Activated T-cell treated with anti-CD3 and anti-CD28 coated beads, Interleukin-2, amount 50 U/mL, for 24 hours (primary cell): ENCODE data around the gene AMOT.

Experiments used
- DNase-seq: peaks from one replicate; pipeline ENCODE4 v3.0.0-alpha.2; 2020
- H3K27ac Mint-ChIP-seq: 2 replicates; pipeline ENCODE4 v1.8.0; 2020; ENCODE audit warnings: mild to moderate bottlenecking, mixed read lengths
- H3K27me3 Mint-ChIP-seq: 2 replicates; pipeline ENCODE4 v1.8.0; 2020; ENCODE audit warnings: mixed read lengths
- H3K36me3 Mint-ChIP-seq: 2 replicates; pipeline ENCODE4 v1.8.0; 2020; ENCODE audit warnings: low read depth, mixed read lengths
- H3K4me1 Mint-ChIP-seq: 2 replicates; pipeline ENCODE4 v1.8.0; 2020; ENCODE audit warnings: low read depth, mixed read lengths
- H3K4me3 Mint-ChIP-seq: 2 replicates; pipeline ENCODE4 v1.8.0; 2020; ENCODE audit warnings: mild to moderate bottlenecking, moderate library complexity, mixed read lengths
- H3K9me3 Mint-ChIP-seq: 2 replicates; pipeline ENCODE4 v1.8.0; 2020; ENCODE audit warnings: mixed read lengths

The AMOT gene

DNA sequence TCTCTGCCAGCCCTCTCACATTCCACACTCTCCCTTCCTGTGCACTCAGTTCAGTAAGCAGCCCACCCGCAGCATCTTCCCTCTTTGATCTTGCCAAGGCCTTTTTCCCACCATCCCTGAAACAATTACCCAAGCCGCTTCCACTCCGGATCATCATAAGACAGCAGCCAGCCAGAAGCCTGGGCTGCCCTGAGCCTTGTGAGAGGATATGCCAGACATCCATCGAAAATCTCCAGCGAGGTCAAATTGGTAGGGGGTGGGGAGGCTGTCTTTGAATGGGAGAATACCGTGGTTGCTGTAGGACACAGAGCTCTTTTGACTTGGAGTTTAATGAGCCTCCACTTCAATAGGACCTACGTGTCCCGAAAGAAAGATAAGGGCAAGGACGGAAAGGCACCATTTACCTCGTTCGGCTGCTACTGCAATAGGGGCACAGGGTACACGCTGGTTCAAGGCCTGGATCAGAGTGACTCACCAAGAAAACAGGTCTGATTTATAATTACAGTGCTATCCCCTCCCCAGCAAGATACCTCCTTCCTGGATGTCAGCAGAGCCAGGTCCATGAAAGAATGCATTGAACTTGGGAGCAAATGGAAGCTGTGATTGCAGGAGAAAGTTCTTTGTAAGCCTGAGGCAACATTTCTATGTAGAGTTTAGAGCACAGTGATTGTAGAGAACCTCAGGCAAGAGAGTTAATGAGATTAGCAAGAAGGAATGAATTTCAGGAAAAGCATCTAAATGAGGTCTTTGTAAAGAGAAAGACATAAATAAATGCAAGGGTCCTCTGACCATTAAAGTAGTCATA lies 39.5 kb downstream of the AMOT start:
- Mint-ChIP-seq H3K4me1 (no peaks in the 10 kb centered on the region), H3K36me3 (peaks cover 9% of the 10 kb centered on the region), H3K9me3 (no peaks in the 10 kb centered on the region), H3K27me3 (peaks cover 34% of the 10 kb centered on the region), H3K4me3 (no peak overlapping the region), H3K27ac (no peak overlapping the region)
- DNase-seq = no peak

DNA sequence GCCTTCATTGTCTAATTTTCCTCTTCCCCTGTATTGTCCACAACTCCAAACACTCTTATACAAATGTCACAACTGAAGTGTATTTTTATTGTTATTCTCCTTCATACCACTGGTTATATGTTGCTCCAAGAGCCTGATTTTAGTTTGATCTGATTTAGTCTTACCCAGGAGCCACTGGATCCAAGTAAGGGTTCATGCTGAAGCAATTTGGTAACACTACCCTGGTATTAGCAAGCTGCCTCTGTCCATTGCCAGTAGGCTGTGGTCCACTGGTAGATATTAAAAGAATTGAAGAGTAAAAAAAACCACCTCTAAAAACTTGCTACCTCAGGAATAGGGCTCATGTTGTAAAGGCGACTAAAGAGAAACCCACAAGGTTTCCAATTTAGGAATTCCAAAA lies 41.2 kb downstream of the AMOT start:
- H3K27me3 Mint-ChIP-seq = peaks cover 34% of the 10 kb centered on the region
- no peak overlapping the region for H3K4me3 Mint-ChIP-seq

DNA sequence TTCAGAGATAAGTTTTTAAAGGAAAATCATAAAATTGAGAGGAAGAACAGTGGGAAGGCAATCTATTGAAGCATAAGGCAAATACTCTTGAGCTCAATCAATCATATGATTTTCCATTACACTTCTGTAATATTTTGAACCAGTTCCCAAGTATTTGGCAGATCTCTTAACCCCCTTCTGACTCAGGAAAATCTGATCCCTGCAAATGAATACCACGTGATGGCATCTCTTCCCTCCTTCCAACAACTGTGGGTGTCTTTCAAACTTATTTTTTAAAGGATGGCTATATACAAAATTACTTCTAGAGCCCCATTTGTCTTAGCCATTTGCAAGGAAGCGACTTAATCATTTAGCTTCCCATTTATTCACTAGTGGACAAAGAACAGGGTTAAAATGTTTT lies 41.9 kb downstream of the AMOT start:
- H3K4me1 Mint-ChIP-seq = no peaks in the 10 kb centered on the region
- H3K27me3 Mint-ChIP-seq = peaks cover 41% of the 10 kb centered on the region
- DNase-seq = no peak
- H3K9me3 Mint-ChIP-seq = no peaks in the 10 kb centered on the region
- H3K36me3 Mint-ChIP-seq = peaks cover 9% of the 10 kb centered on the region
- H3K4me3 Mint-ChIP-seq = no peak overlapping the region
- H3K27ac Mint-ChIP-seq = no peak overlapping the region

More for the DNA sequence above, 41.2 kb downstream of the AMOT start:
- Mint-ChIP-seq H3K4me1 (no peaks in the 10 kb centered on the region), H3K36me3 (peaks cover 9% of the 10 kb centered on the region), H3K9me3 (no peaks in the 10 kb centered on the region), H3K27ac (no peak overlapping the region)
- no peak for DNase-seq

DNA sequence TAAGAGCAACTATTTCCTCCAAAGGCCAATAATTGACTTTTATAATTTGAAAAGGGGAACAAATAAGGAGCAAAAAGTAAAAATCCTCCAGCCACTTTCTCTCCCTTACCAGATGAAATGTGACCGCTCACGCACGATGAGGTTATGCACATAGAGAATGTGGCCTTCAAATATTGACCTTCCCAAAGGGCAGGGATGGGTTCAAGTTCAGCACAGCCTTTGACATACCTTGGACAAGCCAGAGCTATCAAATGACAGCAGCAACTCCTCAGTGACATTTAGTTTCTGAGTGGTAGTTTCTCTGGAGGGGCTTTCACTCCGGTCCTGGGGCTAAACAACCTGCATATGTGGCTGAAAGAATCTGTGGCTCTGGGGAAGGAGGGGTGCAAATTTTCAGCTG lies 50.7 kb downstream of the AMOT start:
- H3K4me3 Mint-ChIP-seq = no peak overlapping the region

DNA sequence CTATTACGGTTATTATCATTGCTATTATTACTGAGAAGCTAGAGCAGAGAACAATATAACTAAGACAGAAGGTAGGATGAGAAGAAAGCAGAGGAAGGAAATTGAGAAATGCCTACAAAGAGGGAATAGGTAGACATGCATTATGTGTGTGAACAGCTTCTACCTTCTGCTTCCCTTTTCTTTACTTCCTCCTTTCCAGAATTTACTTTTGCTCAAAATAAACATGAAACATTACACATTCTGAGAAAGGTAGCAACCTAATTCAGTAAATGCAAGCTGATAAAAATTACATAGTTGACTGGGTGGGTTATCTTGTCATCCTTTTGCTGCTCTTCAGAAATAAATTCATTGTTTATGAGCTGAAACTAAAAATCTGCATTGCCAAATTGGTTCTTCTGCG lies 54.6 kb downstream of the AMOT start:
- H3K4me3 Mint-ChIP-seq = no peak overlapping the region
- H3K27me3 Mint-ChIP-seq = peaks cover 4% of the 10 kb centered on the region
- peaks cover 4% of the 10 kb centered on the region for H3K36me3 Mint-ChIP-seq
- peaks cover 4% of the 10 kb centered on the region for H3K4me1 Mint-ChIP-seq
- no peak overlapping the region for H3K27ac Mint-ChIP-seq
- no peak for DNase-seq
- H3K9me3 Mint-ChIP-seq = no peaks in the 10 kb centered on the region

More for the DNA sequence above, 50.7 kb downstream of the AMOT start:
- Mint-ChIP-seq H3K9me3 (no peaks in the 10 kb centered on the region), H3K27me3 (peaks cover 18% of the 10 kb centered on the region), H3K27ac (no peak overlapping the region), H3K36me3 (peaks cover 3% of the 10 kb centered on the region), H3K4me1 (peaks cover 4% of the 10 kb centered on the region)
- DNase-seq = no peak

DNA sequence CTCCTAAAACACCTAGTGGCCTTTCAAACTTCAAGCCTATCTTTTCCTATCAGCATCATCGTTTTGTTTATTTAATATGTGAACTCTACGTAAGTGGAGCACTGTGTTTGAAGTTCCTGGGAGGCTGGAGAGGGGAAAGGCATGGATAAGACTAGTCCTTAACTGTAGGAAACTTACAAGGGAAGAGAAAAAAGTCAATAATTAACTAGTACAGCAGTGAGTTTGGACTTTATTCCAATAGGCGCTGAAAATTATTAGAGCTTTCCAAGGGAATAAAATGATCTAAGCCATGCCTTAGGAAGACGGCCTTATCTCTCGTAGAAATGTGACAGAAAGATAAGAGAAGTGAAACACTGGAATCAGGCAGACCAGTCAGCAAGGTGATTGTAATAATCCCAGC lies 55.3 kb downstream of the AMOT start:
- DNase-seq = no peak

DNA sequence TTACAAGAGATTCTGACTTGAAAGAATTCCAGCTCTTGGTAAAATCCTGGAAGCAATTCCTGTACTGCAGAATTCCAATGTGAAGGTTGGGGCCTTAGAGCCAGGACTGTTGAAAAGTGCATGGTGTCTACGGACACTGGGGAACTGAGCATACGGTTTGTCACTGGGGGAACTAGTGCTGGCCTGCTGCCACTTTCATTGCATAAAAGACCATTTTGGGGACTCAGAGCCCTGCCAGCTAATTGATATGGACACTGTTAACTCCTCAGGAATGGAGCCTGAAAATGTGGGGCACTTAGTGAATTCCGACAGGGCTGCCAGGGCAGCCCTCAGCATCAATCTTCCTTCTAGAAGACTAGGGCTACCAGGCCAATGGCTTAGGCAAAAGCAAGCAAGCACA lies 55.9 kb downstream of the AMOT start:
- H3K4me1 Mint-ChIP-seq = no peaks in the 10 kb centered on the region
- H3K27me3 Mint-ChIP-seq = peaks cover 3% of the 10 kb centered on the region
- no peak overlapping the region for H3K27ac Mint-ChIP-seq
- no peak for DNase-seq
- peaks cover 10% of the 10 kb centered on the region for H3K36me3 Mint-ChIP-seq
- no peaks in the 10 kb centered on the region for H3K9me3 Mint-ChIP-seq
- H3K4me3 Mint-ChIP-seq = no peak overlapping the region

More for the DNA sequence above, 55.3 kb downstream of the AMOT start:
- Mint-ChIP-seq H3K4me3 (no peak overlapping the region), H3K4me1 (peaks cover under 1% of the 10 kb centered on the region), H3K27me3 (peaks cover 4% of the 10 kb centered on the region), H3K27ac (no peak overlapping the region), H3K36me3 (peaks cover 8% of the 10 kb centered on the region), H3K9me3 (no peaks in the 10 kb centered on the region)

DNA sequence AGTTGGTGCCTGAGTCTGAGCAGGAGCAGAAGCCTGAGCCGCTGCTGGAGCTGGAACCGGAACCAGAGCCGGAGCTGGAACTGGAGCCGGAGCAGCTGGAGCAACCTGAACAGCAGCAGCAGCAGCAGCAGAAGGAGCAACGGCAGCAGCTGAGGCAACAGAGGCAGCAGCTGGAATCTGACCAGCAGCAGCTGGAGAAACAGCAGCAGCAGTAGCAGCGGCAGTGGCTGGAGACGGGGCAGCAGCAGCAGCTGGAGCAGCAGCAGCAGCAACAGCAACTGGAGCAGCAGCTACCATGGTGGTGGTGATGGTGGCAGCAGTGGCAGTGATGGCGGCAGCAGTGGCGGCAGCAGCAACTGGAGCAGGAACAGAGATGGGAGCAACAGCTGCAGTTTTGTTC lies 61.5 kb downstream of the AMOT start:
- Mint-ChIP-seq H3K9me3 (no peaks in the 10 kb centered on the region), H3K27me3 (peaks cover 12% of the 10 kb centered on the region), H3K4me3 (no peak overlapping the region), H3K4me1 (no peaks in the 10 kb centered on the region), H3K27ac (no peak overlapping the region), H3K36me3 (peaks cover 10% of the 10 kb centered on the region)
- DNase-seq = no peak

DNA sequence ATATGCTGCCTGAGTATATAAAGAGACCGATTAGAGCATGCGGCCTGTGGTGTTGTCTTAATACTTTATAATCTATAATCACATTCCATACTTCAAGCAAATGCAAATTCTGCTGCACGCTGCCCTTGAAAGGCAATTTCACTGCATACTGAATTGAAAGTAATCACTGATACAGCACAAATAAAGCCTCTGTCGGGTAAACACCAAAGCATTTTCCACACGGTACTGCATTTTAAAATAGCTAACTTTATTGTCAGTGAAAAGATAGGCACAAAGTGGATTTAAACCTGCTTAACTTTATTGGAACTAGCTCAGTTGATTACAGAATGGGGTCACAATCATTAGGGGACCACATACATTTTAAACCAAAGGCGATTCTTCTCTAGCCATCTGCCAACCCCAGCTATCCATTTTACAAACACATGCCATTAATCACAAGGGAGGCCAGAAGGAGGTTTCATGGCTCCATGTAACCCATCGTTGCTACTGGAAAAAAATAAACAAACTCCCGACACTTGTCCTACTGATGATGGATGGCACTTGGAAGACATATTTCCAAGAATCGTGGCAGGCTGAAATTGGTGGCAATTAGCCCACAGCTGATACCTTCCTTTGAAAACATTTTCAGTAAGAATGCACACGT lies 65.9 kb downstream of the AMOT start:
- no peak overlapping the region for H3K27ac Mint-ChIP-seq
- peaks cover under 1% of the 10 kb centered on the region for H3K36me3 Mint-ChIP-seq
- no peak for DNase-seq
- H3K27me3 Mint-ChIP-seq = peaks cover 24% of the 10 kb centered on the region
- no peaks in the 10 kb centered on the region for H3K4me1 Mint-ChIP-seq
- H3K4me3 Mint-ChIP-seq = no peak overlapping the region
- no peaks in the 10 kb centered on the region for H3K9me3 Mint-ChIP-seq

DNA sequence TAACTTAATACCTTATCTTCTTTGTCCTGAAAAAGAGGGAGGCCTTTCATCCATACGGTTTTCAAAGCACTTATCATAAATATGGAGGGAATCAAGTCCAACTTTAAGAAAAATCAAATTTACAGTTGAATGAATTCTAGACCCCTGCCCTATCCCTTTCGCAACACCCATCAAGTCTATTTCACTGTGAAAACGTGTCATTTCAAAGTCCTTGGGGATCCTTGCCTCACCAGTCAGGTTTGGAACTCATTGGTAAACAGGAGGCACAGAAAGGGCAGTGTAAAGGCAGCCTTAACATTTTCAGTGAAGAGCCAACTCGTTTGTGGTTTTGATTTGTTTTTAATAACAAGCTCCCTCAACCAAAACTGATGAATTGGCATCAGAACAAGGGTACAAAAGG lies 66.5 kb downstream of the AMOT start:
- H3K27me3 Mint-ChIP-seq = peaks cover 24% of the 10 kb centered on the region
- no peak overlapping the region for H3K4me3 Mint-ChIP-seq
- H3K9me3 Mint-ChIP-seq = no peaks in the 10 kb centered on the region
- H3K36me3 Mint-ChIP-seq = no peaks in the 10 kb centered on the region
- no peaks in the 10 kb centered on the region for H3K4me1 Mint-ChIP-seq
- DNase-seq = no peak
- H3K27ac Mint-ChIP-seq = no peak overlapping the region

DNA sequence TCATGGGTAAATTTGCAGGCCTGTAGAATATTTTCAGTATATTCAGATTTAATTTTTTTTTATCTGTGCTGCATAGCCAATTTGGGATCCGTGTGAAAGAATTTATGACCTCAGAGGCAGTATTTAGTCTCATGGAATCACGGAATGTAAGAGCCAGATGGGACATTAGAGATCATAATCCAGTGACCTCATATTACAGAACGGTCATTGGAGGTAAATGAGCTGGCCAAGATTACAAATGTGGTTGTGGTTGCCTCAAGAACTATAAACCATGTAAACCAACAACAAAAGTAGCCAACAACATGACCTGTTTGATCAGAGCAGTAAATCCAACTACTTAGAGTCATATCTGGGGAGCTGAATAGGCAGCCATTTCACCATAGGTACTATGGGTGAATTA lies 71.6 kb downstream of the AMOT start:
- H3K4me3 Mint-ChIP-seq = no peak overlapping the region
- no peaks in the 10 kb centered on the region for H3K4me1 Mint-ChIP-seq
- peaks cover 28% of the 10 kb centered on the region for H3K27me3 Mint-ChIP-seq
- no peaks in the 10 kb centered on the region for H3K9me3 Mint-ChIP-seq
- no peaks in the 10 kb centered on the region for H3K36me3 Mint-ChIP-seq
- H3K27ac Mint-ChIP-seq = no peak overlapping the region
- DNase-seq = no peak

DNA sequence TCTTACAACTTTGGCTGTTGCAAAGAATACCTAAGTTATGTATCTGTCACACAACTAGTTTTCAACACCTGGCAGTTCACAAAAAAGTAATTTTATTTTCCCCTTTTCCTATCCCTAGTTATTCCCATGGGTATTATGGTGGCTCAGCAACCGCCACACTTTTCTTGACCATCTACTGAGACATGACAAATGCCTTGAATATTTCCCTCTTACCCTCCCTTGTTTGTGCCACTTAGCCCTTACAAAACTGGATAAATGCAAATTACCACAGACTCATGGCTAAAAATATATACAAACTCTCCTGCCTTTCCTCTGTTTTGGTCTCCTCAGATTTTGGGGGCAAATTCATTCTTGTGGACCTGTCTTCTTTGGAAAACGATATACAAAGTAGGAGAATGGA lies 72.1 kb downstream of the AMOT start:
- H3K36me3 Mint-ChIP-seq = no peaks in the 10 kb centered on the region
- no peak for DNase-seq
- H3K27me3 Mint-ChIP-seq = peaks cover 30% of the 10 kb centered on the region
- H3K27ac Mint-ChIP-seq = no peak overlapping the region
- H3K9me3 Mint-ChIP-seq = no peaks in the 10 kb centered on the region
- no peaks in the 10 kb centered on the region for H3K4me1 Mint-ChIP-seq
- H3K4me3 Mint-ChIP-seq = no peak overlapping the region

DNA sequence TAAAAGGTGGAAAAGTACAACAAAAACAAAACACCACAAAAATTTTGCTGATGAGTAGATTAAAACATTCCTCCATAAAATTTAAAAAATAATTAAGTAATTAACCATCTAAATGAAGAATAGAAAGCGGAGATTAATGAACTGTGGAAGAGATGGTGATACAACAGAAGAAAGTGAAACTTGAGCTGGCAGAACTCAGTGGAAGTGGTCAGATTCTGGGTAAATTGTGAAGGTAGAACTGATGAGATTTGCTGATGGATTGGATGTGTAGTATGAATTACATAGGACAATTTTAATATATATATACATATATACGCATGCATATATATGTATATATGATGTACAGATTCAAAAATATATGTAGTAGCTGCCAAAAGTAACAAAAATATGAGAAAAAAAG lies 73.9 kb downstream of the AMOT start:
- no peaks in the 10 kb centered on the region for H3K9me3 Mint-ChIP-seq

DNA sequence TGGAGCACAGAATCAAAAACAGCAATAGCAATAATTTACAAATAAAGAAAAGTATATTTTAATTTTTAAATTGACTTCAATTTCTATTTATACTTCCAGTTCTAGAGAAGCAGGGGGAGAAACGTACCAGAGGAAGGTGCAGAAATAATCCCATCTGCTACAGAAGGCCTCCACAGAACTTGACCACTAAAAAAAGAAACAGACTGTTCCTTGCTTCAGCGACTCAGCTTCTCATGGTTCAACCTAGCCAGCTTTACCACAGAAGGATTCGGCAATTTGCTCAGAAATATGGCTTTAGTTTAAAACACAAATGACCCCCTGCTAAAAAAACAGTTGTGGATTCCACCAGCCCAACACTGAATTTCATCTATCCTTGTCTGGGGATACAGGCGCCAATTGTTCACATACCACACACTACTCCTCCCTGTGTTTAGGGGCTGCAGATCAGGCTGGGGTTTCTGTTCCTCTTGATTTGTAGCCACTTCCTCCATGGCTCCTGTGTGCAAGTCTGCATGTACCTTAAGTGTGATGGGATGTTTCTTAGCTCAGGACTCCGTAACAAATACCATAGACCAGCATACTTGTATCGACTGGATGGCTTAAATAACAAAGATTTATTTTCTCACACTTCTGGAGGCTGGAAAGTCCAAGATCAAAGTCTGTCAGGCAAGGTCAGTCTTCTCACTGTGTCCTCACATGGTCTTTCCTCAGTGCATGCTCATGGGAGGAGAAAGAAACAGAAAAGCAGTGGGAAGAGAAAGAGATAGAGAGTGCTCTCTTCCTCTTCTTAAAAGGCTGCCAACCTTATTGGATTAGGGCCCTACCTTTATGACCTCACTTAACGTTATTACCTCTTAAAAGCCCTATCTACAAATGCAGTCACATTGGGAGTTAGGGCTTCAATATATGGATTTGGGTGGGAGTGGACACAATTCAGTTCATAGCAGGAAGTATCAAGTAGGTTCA lies 79.1 kb downstream of the AMOT start:
- Mint-ChIP-seq H3K9me3 (no peaks in the 10 kb centered on the region), H3K27ac (no peak overlapping the region), H3K4me3 (no peak overlapping the region), H3K27me3 (peaks cover 49% of the 10 kb centered on the region), H3K4me1 (no peaks in the 10 kb centered on the region), H3K36me3 (no peaks in the 10 kb centered on the region)
- DNase-seq = no peak

More for the DNA sequence above, 73.9 kb downstream of the AMOT start:
- Mint-ChIP-seq H3K4me1 (no peaks in the 10 kb centered on the region), H3K36me3 (no peaks in the 10 kb centered on the region), H3K4me3 (no peak overlapping the region), H3K27me3 (peaks cover 34% of the 10 kb centered on the region), H3K27ac (no peak overlapping the region)
- no peak for DNase-seq
